Activated naive CD4-positive, alpha-beta T cell treated with anti-CD3 and anti-CD28 coated beads, Interleukin-2, amount 10 ng/mL, durations not matched to agents 7 days and 5 days (primary cell): ENCODE data around the gene TTI1.

ENCODE experiments used
- CTCF ChIA-PET: fragments of 350-600 bp; sonication (Branson Sonifier 250); formaldehyde crosslinking; loops from one replicate; lab custom pipeline; 2021; ENCODE audit warnings: antibody characterized with exemption; lab: Charles Lee
- DNase-seq: peaks from one replicate; pipeline ENCODE4 v3.0.0-alpha.2; 2020
- H3K27ac Mint-ChIP-seq: one replicate; pipeline ENCODE4 v1.8.0; 2021; ENCODE audit warnings: mild to moderate bottlenecking, moderate library complexity, mixed read lengths
- H3K27me3 Mint-ChIP-seq: one replicate; pipeline ENCODE4 v1.8.0; 2021; ENCODE audit warnings: mild to moderate bottlenecking, mixed read lengths
- H3K36me3 Mint-ChIP-seq: one replicate; pipeline ENCODE4 v1.8.0; 2021; ENCODE audit warnings: mixed read lengths
- H3K4me1 Mint-ChIP-seq: one replicate; pipeline ENCODE4 v1.8.0; 2021; ENCODE audit warnings: mixed read lengths
- H3K4me3 Mint-ChIP-seq: one replicate; pipeline ENCODE4 v1.8.0; 2021; ENCODE audit warnings: mild to moderate bottlenecking, moderate library complexity, mixed read lengths
- H3K9me3 Mint-ChIP-seq: one replicate; pipeline ENCODE4 v1.8.0; 2021; ENCODE audit warnings: mixed read lengths

TTI1 gene

DNA sequence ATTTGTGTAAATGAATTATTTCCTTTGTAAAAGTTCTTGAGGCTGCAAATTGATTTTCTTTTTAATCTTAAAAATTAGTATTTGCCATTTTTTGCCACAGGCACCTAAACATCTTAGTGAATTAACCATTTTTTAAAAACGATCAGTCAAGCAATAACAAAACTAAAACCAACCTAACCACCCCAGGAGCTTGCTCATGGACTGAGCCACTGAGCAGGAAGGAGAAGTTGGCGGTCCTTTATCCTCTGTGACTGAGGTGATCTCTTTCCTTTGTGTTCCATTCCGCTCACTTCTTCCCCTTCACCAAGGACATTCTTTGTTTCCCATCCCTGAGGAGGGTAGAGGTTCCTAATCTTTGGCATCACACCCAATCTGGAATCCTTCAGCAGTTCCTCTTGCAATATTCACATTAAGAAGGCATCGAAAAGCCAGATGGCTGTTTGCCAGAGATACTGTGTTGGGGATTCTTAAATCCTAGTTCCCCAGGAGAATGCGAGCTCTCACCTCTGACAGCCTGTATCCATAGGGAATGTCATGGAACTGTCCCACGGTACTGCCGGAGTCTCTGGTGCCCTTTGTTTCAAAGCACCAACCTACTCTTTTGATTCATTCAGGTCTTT lies 30.8 kb upstream of the TTI1 start:
- Mint-ChIP-seq H3K4me3 (no peak overlapping the region), H3K9me3 (no peaks in the 10 kb centered on the region), H3K4me1 (no peaks in the 10 kb centered on the region), H3K27me3 (no peaks in the 10 kb centered on the region), H3K36me3 (peaks cover 45% of the 10 kb centered on the region), H3K27ac (no peak overlapping the region)
- no peak for DNase-seq
- CTCF ChIA-PET = interaction anchor here (1.9 to 2.8 kb wide), 2 partner anchors 9 to 157 kb away, joined by 7 to 10 read pairs; no protein-coding TSS in a partner anchor

DNA sequence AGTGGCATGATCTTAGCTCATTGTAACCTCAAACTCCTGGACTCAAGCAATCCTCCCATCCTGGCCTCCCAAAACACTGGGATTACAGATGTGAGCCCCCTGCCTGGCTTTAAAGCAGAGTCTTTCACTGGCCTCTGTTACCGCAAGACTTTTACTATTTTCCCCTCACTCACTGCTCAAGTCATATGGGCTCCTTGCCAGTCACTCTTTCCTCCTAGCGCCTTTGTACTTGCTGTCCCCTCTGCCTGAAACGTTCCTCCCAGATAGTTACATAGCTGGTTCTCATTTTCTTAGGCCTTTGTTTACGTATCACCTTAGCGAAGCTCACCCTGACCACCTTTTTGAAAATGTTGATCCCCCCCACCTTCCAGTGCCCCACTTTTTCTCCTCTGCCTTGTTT lies 29.6 kb upstream of the TTI1 start:
- no peaks in the 10 kb centered on the region for H3K9me3 Mint-ChIP-seq
- H3K4me3 Mint-ChIP-seq = no peak overlapping the region
- CTCF ChIA-PET = interaction anchor here (0.6 to 1.9 kb wide), 2 partner anchors 10 to 873 kb away, joined by 3 to 7 read pairs; no protein-coding TSS in a partner anchor
- H3K4me1 Mint-ChIP-seq = no peaks in the 10 kb centered on the region
- no peak overlapping the region for H3K27ac Mint-ChIP-seq
- no peak for DNase-seq
- H3K36me3 Mint-ChIP-seq = peaks cover 42% of the 10 kb centered on the region
- no peaks in the 10 kb centered on the region for H3K27me3 Mint-ChIP-seq

DNA sequence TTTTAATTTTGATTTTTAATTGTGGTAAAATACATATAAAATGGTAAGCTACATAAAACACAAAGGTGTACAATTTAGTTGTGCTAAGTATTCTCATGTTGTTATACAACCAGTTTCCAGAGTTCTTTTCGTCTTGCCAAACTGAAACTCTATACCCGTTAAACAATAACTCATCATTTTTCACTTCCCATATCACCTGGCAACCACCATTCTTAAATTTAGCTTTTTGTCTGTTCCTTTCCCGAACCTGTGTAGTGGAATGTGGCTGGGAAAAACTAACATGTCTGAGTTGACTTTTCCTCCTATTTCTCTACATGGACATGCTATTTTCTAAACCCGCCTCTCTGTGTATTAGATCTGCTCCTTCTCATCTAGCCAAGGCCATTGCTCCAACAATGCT lies 27.9 kb upstream of the TTI1 start:
- Mint-ChIP-seq H3K27ac (no peak overlapping the region), H3K9me3 (no peaks in the 10 kb centered on the region), H3K27me3 (no peaks in the 10 kb centered on the region), H3K4me3 (no peak overlapping the region), H3K4me1 (peaks cover 7% of the 10 kb centered on the region), H3K36me3 (peaks cover 36% of the 10 kb centered on the region)
- DNase-seq = no peak
- CTCF ChIA-PET = interaction anchor here (1.1 to 7.8 kb wide), 2 partner anchors 12 to 161 kb away, joined by 5 to 101 read pairs; no protein-coding TSS in a partner anchor

DNA sequence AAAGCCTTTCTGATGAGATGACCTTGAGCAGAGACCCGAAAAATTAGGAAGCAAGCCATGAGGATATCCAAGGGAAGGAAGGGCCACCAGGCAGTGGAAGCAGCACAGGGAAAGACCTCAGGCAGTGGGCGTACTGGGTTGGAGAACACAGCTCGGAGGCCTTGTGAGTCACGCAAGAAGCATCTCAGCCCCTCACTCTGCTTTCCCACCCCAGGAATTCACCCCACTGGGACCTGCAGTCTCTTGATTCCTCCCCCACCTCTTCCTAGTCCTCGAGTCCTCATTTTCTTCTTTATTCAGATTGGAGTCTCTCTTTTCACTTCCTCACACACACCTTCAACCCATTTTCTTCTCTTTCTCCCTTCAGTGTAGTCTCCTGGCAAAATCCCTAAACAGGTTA lies 27.3 kb upstream of the TTI1 start:
- Mint-ChIP-seq H3K27me3 (no peaks in the 10 kb centered on the region), H3K4me3 (no peak overlapping the region), H3K27ac (peak overlapping the region; percentile 43), H3K36me3 (peaks cover 32% of the 10 kb centered on the region), H3K9me3 (no peaks in the 10 kb centered on the region), H3K4me1 (peaks cover 7% of the 10 kb centered on the region)
- CTCF ChIA-PET = interaction anchor here (1.1 to 7.8 kb wide), 2 partner anchors 13 to 161 kb away, joined by 5 to 101 read pairs; no protein-coding TSS in a partner anchor
- DNase-seq = no peak

DNA sequence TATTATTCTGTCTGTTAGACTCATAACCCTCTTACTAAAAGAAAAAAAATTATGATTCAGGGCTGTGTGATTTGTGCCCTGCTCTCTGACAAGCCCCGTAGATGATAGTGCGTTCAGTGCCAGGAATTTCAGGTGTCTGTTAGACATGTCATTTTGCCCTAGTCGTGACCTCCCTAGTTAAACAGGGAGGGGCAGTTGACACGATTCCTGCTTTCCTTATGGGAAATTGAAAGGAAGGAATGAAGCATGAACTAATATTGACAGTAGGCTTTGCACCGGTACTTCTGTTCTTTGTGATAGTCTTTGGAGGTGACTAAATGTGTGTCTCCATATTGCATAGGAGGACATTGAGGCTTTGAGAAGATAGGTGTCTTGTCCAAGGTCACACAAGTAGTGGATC lies 26.6 kb upstream of the TTI1 start:
- Mint-ChIP-seq H3K36me3 (peaks cover 32% of the 10 kb centered on the region), H3K27me3 (no peaks in the 10 kb centered on the region), H3K4me1 (peaks cover 7% of the 10 kb centered on the region), H3K4me3 (no peak overlapping the region), H3K9me3 (no peaks in the 10 kb centered on the region), H3K27ac (no peak overlapping the region)
- DNase-seq = no peak
- CTCF ChIA-PET = interaction anchor here (7.8 kb wide), 1 partner anchor 162 kb away, joined by 101 read pairs; no protein-coding TSS in a partner anchor

DNA sequence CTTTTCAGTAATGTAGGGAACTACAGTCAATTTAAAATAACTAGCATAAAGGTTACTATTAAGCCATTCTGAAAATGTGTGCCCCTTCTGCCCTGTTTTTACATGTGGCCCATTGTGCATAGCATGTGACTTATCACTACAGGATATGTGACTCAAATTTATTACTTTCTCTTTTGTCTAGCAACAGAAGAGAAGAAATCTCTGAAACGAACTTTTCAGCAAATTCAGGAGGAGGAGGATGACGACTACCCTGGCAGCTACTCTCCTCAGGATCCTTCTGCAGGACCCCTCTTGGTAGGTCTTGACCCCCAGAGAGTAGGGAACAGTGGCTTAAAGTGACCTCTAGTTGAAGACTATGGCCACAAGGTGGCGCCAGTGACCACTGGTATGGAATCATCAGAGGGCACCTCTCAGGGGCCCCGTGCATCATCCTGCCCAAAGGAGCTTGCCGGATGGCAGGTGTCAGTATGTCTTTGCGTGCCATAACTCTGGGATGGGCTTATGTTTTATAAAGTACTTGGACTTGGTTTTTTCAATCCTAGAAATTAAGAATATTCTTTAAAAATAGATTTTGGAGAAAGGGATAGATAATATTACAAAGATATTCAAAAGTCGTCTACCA lies 24.2 kb upstream of the TTI1 start:
- CTCF ChIA-PET = interaction anchor here (0.5 to 7.8 kb wide), 19 partner anchors 9 to 169 kb away, joined by 3 to 101 read pairs (median 5); partner anchors contain the start of genes RPRD1B, TGM2 and TTI1
- DNase-seq = peak; percentile 83
- Mint-ChIP-seq H3K36me3 (peaks cover 28% of the 10 kb centered on the region), H3K4me3 (no peak overlapping the region), H3K9me3 (no peaks in the 10 kb centered on the region), H3K27ac (peak overlapping the region; percentile 83), H3K4me1 (peaks cover 11% of the 10 kb centered on the region), H3K27me3 (no peaks in the 10 kb centered on the region)

DNA sequence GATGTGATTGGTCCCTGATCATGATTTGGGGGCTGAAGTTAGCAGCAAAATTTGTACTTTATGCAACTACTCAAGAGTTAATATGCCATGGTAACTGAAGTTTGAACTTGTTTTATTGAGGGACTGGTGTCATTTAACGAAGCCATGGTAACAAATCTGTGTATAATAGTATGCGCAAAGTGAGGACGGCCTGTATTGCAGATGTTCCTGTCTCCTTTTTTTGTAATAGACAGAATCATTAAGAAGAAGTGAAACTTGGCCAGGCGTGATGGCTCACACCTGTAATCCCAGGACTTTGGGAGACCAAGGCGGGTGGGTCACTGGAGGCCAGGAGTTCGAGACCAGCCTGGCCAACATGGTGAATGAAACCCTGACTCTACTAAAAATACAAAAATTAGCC lies 22.6 kb upstream of the TTI1 start:
- Mint-ChIP-seq H3K36me3 (peaks cover 28% of the 10 kb centered on the region), H3K4me3 (no peak overlapping the region), H3K27ac (no peak overlapping the region), H3K27me3 (no peaks in the 10 kb centered on the region), H3K4me1 (peaks cover 11% of the 10 kb centered on the region), H3K9me3 (no peaks in the 10 kb centered on the region)
- CTCF ChIA-PET = interaction anchor here (7.8 kb wide), 1 partner anchor 166 kb away, joined by 101 read pairs; no protein-coding TSS in a partner anchor
- DNase-seq = no peak

DNA sequence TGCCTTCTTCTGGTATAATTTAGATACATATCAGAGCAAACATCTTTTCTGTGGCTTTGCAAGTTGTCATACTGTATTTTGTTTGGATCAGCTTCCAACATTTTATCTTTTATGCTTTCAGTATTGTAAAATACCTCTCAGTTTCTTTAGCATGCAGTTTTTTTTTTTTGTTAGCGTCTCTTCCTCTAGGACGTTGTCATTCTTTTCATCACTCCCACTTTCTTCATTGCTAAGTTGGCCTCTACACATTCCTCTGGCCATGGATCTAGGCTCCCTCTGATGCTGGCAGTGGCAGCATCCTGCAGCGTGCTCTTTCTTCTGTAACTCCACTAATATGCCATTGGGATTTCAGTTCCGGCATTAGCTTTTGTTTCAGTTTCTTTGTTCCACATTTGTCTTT lies 22.0 kb upstream of the TTI1 start:
- H3K36me3 Mint-ChIP-seq = peaks cover 27% of the 10 kb centered on the region
- no peaks in the 10 kb centered on the region for H3K27me3 Mint-ChIP-seq
- DNase-seq = no peak
- H3K4me1 Mint-ChIP-seq = peaks cover 15% of the 10 kb centered on the region
- H3K4me3 Mint-ChIP-seq = no peak overlapping the region
- CTCF ChIA-PET = interaction anchor here (7.8 kb wide), 1 partner anchor 166 kb away, joined by 101 read pairs; no protein-coding TSS in a partner anchor
- H3K9me3 Mint-ChIP-seq = no peaks in the 10 kb centered on the region
- H3K27ac Mint-ChIP-seq = no peak overlapping the region

DNA sequence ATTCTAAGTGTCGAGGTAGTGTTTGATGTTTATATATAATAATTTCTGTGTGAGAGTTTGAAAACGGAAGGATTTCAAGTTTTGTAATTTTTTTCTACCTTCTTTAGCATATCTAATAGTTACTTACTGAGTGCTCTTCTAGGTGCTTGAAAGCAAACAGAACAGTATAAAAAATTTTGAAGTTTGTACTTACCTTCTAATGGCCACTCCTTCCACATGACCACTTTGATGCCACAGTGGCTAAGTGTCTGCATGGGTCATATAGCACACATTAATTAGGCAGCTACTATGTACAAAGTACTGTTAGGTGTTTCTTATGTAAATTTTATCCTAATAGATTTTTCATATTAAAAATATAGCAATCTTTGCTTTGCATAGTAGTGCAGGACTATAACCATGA lies 21.4 kb upstream of the TTI1 start:
- no peaks in the 10 kb centered on the region for H3K27me3 Mint-ChIP-seq
- H3K4me3 Mint-ChIP-seq = no peak overlapping the region
- H3K36me3 Mint-ChIP-seq = peaks cover 27% of the 10 kb centered on the region
- H3K9me3 Mint-ChIP-seq = no peaks in the 10 kb centered on the region
- CTCF ChIA-PET = interaction anchor here (7.8 kb wide), 1 partner anchor 167 kb away, joined by 101 read pairs; no protein-coding TSS in a partner anchor
- H3K4me1 Mint-ChIP-seq = peaks cover 21% of the 10 kb centered on the region
- H3K27ac Mint-ChIP-seq = no peak overlapping the region
- no peak for DNase-seq

DNA sequence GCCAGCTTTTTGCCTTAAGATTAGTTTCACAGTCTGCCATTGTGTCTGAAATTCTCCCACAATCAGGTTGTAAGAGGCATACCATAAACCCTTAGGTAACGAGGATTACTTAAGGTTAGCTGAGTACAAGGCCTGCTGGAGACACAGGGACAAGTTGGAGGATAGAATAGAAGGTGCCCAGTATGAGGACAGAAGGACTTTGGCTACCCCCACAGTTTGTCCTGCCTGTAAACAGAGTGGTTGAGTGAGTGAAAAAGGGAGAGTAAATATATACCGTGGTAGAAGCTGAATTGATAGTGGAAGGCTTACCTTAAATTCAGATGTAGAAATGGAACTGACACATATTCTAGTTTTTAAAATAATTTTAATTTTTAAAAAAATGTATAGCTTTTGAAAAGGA lies 19.6 kb upstream of the TTI1 start:
- Mint-ChIP-seq H3K36me3 (peaks cover 21% of the 10 kb centered on the region), H3K9me3 (no peaks in the 10 kb centered on the region), H3K4me3 (no peak overlapping the region), H3K4me1 (peaks cover 22% of the 10 kb centered on the region), H3K27ac (no peak overlapping the region), H3K27me3 (no peaks in the 10 kb centered on the region)
- no peak for DNase-seq
- CTCF ChIA-PET = interaction anchor here (1.0 to 1.6 kb wide), 3 partner anchors 61 to 169 kb away, joined by 3 to 5 read pairs (median 4); no protein-coding TSS in a partner anchor

DNA sequence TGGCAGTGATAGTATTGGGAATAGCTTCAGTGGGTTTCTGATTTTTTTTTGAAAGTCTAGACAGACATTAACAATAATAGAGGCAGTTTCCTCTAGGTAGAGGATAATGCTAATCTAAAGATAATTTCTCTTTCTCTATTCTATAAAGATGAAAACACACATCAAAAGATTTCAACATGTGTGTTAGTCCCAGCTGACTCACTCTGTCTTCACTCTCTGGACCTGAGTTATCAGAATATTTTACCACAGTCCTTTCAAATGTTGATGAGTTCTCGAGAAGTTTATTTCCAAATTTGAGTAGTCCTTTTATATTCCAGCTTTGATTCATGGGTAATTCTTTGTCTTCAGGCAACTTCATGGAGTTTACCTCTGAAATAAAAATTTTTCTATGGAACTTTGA lies 17.4 kb upstream of the TTI1 start:
- no peak overlapping the region for H3K27ac Mint-ChIP-seq

DNA sequence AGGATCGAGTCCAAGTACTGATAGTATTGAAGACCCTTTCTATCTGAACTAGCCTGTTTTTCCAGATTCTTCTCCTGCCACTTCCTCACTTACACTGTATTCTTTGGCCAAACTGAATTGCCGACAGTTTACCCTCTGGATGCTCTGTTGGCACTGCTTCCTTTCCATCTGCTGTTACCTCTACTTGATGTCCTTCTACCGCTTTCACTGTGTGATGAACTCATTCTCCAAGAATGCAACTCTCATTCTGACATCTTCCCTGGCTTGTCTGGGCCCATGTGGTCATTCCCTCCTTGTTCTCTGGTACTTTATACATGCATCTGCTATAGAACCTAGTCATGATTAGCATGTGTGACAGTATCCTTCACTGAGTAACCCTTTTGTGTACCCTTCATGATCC lies 16.5 kb upstream of the TTI1 start:
- H3K4me3 Mint-ChIP-seq = no peak overlapping the region
- no peaks in the 10 kb centered on the region for H3K27me3 Mint-ChIP-seq
- no peaks in the 10 kb centered on the region for H3K9me3 Mint-ChIP-seq
- H3K27ac Mint-ChIP-seq = no peak overlapping the region
- DNase-seq = no peak
- peaks cover 17% of the 10 kb centered on the region for H3K36me3 Mint-ChIP-seq
- CTCF ChIA-PET = interaction anchor here (1.2 kb wide), 1 partner anchor 171 kb away, joined by 7 read pairs; no protein-coding TSS in a partner anchor
- H3K4me1 Mint-ChIP-seq = peaks cover 15% of the 10 kb centered on the region

More for the DNA sequence above, 17.4 kb upstream of the TTI1 start:
- no peaks in the 10 kb centered on the region for H3K9me3 Mint-ChIP-seq
- no peak for DNase-seq
- H3K36me3 Mint-ChIP-seq = peaks cover 17% of the 10 kb centered on the region
- CTCF ChIA-PET = interaction anchor here (0.9 to 1.6 kb wide), 4 partner anchors 10 to 173 kb away, joined by 3 to 7 read pairs (median 5); no protein-coding TSS in a partner anchor
- H3K4me1 Mint-ChIP-seq = peaks cover 15% of the 10 kb centered on the region
- H3K27me3 Mint-ChIP-seq = no peaks in the 10 kb centered on the region
- no peak overlapping the region for H3K4me3 Mint-ChIP-seq

DNA sequence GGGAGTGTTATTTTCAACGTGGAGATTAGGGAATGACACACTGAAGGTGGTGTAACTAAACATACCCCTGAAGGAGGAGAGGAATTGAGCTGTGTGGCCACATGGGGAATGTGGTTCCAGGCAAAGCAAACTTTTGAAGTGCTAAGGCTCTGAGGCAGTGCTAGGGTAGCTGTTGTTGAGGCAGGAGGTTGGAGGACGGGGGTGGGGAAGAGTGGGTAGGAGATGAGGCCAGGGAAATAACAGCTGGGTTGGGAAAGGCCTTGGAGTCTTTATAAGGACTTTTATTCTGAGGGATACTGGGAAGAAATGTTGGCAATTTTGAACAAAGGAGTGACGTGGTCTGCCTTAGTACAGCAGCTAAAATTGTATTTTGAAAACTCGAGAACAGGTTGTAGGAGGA lies 13.3 kb upstream of the TTI1 start:
- no peaks in the 10 kb centered on the region for H3K27me3 Mint-ChIP-seq
- peaks cover 12% of the 10 kb centered on the region for H3K4me1 Mint-ChIP-seq
- no peak for DNase-seq
- H3K36me3 Mint-ChIP-seq = peaks cover 39% of the 10 kb centered on the region
- H3K27ac Mint-ChIP-seq = no peak overlapping the region
- no peaks in the 10 kb centered on the region for H3K9me3 Mint-ChIP-seq
- CTCF ChIA-PET = interaction anchor here (0.9 kb wide), 1 partner anchor 174 kb away, joined by 3 read pairs; no protein-coding TSS in a partner anchor
- H3K4me3 Mint-ChIP-seq = no peak overlapping the region

DNA sequence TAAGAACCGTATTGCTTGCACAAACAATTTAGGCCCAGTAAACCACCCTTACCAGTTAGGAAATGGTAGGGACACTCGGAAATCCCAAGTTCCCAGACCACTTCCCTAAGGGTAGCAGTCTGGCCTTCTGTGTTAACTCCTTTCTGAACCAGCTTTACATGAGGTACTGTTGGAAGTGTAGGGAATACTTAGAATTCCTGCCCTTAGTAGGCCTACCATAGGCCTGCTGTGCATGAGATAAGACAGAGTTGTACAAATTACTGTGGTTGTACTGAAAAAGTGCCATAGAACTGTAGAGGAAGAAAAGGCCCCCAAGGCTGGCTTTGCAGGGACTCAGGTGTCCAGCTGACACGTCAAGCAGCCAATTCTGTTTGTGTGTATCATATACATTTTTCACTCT lies 11.4 kb upstream of the TTI1 start:
- Mint-ChIP-seq H3K4me3 (no peak overlapping the region), H3K36me3 (peaks cover 43% of the 10 kb centered on the region), H3K4me1 (peaks cover 4% of the 10 kb centered on the region), H3K27ac (no peak overlapping the region), H3K27me3 (no peaks in the 10 kb centered on the region), H3K9me3 (no peaks in the 10 kb centered on the region)
- CTCF ChIA-PET = interaction anchor here (1.9 kb wide), 2 partner anchors 13 to 176 kb away, joined by 4 to 8 read pairs; no protein-coding TSS in a partner anchor
- no peak for DNase-seq
